ENCODE results near the gene VPS37D.

- TF ChIP-seq POLR2A (IDR thresholded peaks at IDR 0.05) (no peak), CTCF (IDR thresholded peaks at IDR 0.05) (no peak)
Observed at GRCh38 chr7:73649576-73649975, 18.1 kb upstream of the VPS37D start.
